H1 (cell line): Measurements from ENCODE around the gene GRIPAP1. TPM values are rescaled to one million over a fixed set of nuclear protein-coding genes. Genes with fewer than 3 reads are reported as not detected.

Experiments
- CTCF ChIA-PET: fragments of 300-600 bp; sonication (Branson Sonifier 250); formaldehyde crosslinking; loops from one replicate; lab custom pipeline; 2021; ENCODE audit not compliant: partially characterized antibody; lab: Charles Lee
- POLR2A ChIA-PET: fragments of 300-600 bp; sonication (Branson Sonifier 250); formaldehyde crosslinking; loops from one replicate; lab custom pipeline; 2021; ENCODE audit warnings: inconsistent platforms; ENCODE audit not compliant: partially characterized antibody; lab: Charles Lee
- DNase-seq, 2 experiments: peaks; one replicate each; pipeline versions ENCODE4 v3.0.0 to v3.0.0-alpha.2; 2010 to 2022; ENCODE audit warnings: low spot score in 2 of 2, low read depth in 1 of 2, mixed read lengths in 1 of 2
- FAIRE-seq: peaks from 2 replicates; lab custom pipeline; 2011; peaks lifted over from hg19 to GRCh38; lab: Jason Lieb, UNC
- H2AFZ ChIP-seq: 2 replicates; pipeline ENCODE4 v1.8.1; 2012; ENCODE audit warnings: low read length, inconsistent platforms
- H2AK5ac ChIP-seq: 2 replicates; pipeline ENCODE4 v1.6.1; 2013; ENCODE audit warnings: low read depth, low read length
- H2BK120ac ChIP-seq: replicated peaks from 2 replicates; pipeline ENCODE3; 2013; ENCODE audit warnings: low read depth, low read length, inconsistent platforms
- H2BK12ac ChIP-seq: 2 replicates; pipeline ENCODE4 v1.6.1; 2013; ENCODE audit warnings: low read depth, low read length
- H2BK15ac ChIP-seq: 2 replicates; pipeline ENCODE4 v1.6.1; 2013; ENCODE audit warnings: low read length
- H2BK20ac ChIP-seq: 2 replicates; pipeline ENCODE4 v1.6.1; 2013; ENCODE audit warnings: low read length
- H2BK5ac ChIP-seq: 2 replicates; pipeline ENCODE4 v1.6.1; 2013; ENCODE audit warnings: low read depth, low read length
- H3K14ac ChIP-seq: 2 replicates; pipeline ENCODE4 v1.6.1; 2013; ENCODE audit warnings: inconsistent platforms; ENCODE audit not compliant: insufficient read length
- H3K18ac ChIP-seq: 2 replicates; pipeline ENCODE4 v1.6.1; 2013; ENCODE audit warnings: low read length; ENCODE audit errors: extremely low read depth
- H3K23ac ChIP-seq: 2 replicates; pipeline ENCODE4 v1.6.1; 2013; ENCODE audit warnings: inconsistent platforms; ENCODE audit not compliant: insufficient read length
- H3K23me2 ChIP-seq: 2 replicates; pipeline ENCODE4 v1.6.1; 2013; ENCODE audit warnings: low read depth, low read length
- H3K27ac ChIP-seq: 2 replicates; pipeline ENCODE4 v1.6.1; 2011; ENCODE audit warnings: low read depth, low read length, inconsistent platforms
- H3K27me3 ChIP-seq, 4 experiments: replicated peaks in 1 of 4; 1 replicate in 1 of 4; 2 replicates in 3 of 4; pipeline versions ENCODE4 v1.6.1 to v1.8.1; 2011 to 2013; ENCODE audit warnings: low read length in 3 of 4, mild to moderate bottlenecking in 3 of 4, inconsistent platforms in 2 of 4, mixed read lengths in 2 of 4, moderate library complexity in 1 of 4; ENCODE audit not compliant: control insufficient read depth in 3 of 4, insufficient read depth in 3 of 4; ENCODE audit errors: extremely low read depth in 1 of 4
- H3K36me3 ChIP-seq, 4 experiments: 2 replicates each; pipeline versions ENCODE4 v1.6.1 to v1.8.1; 2011 to 2013; ENCODE audit warnings: mild to moderate bottlenecking in 4 of 4, low read length in 3 of 4, moderate library complexity in 2 of 4, control low read depth in 1 of 4, inconsistent platforms in 1 of 4; ENCODE audit not compliant: insufficient read depth in 4 of 4, control insufficient read depth in 2 of 4
- H3K4ac ChIP-seq: replicated peaks from 2 replicates; pipeline ENCODE3; 2013; ENCODE audit warnings: low read length, low read depth, mixed read lengths, inconsistent platforms; ENCODE audit not compliant: insufficient read length
- H3K4me1 ChIP-seq, 4 experiments: replicated peaks in 1 of 4; 1 replicate in 1 of 4; 2 replicates in 3 of 4; pipeline versions ENCODE4 v1.6.1 to v1.8.1; 2011 to 2013; ENCODE audit warnings: low read length in 3 of 4, inconsistent platforms in 2 of 4, mixed read lengths in 1 of 4; ENCODE audit not compliant: insufficient read depth in 4 of 4, control insufficient read depth in 3 of 4
- H3K4me2 ChIP-seq, 2 experiments: 2 replicates each; pipeline versions ENCODE4 v1.6.1 to v1.8.1; 2011 to 2013; ENCODE audit warnings: low read depth in 2 of 2, low read length in 2 of 2, control low read depth in 1 of 2, inconsistent platforms in 1 of 2, mild to moderate bottlenecking in 1 of 2; ENCODE audit not compliant: insufficient read depth in 1 of 2
- H3K4me3 ChIP-seq, 4 experiments: fragments of 200-600, 300-600 bp in 1 of 4; sonication (generic), shearing (Covaris generic), sonication (Bioruptor Twin) in 1 of 4; 2 replicates each; pipeline versions ENCODE4 v1.5.1 to v1.8.1; 2011 to 2016; ENCODE audit warnings: low read length in 4 of 4, low read depth in 3 of 4, control low read depth in 2 of 4, inconsistent platforms in 2 of 4, mild to moderate bottlenecking in 2 of 4, mixed read lengths in 1 of 4, moderate library complexity in 1 of 4; ENCODE audit not compliant: insufficient read depth in 2 of 4; ENCODE audit errors: extremely low read depth in 1 of 4
- H3K56ac ChIP-seq: replicated peaks from 2 replicates; pipeline ENCODE3; 2013; ENCODE audit warnings: low read depth, mild to moderate bottlenecking, mixed read lengths, low read length, inconsistent platforms; ENCODE audit not compliant: insufficient read length
- H3K79me1 ChIP-seq: 2 replicates; pipeline ENCODE4 v1.6.1; 2013; ENCODE audit warnings: low read depth, low read length, control low read depth
- H3K79me2 ChIP-seq, 2 experiments: 2 replicates each; pipeline versions ENCODE4 v1.6.1 to v1.8.1; 2012 to 2013; ENCODE audit warnings: low read length in 2 of 2, mild to moderate bottlenecking in 2 of 2, inconsistent platforms in 1 of 2; ENCODE audit not compliant: insufficient read depth in 2 of 2, control insufficient read depth in 1 of 2
- H3K9ac ChIP-seq, 4 experiments: replicated peaks in 1 of 4; 1 replicate in 1 of 4; 2 replicates in 3 of 4; pipeline versions ENCODE4 v1.6.1 to v1.8.1; 2011 to 2013; ENCODE audit warnings: low read depth in 3 of 4, low read length in 3 of 4, control low read depth in 2 of 4, mild to moderate bottlenecking in 2 of 4, moderate library complexity in 2 of 4, inconsistent platforms in 1 of 4; ENCODE audit errors: extremely low read depth in 1 of 4
- H3K9me3 ChIP-seq, 2 experiments: 2 replicates each; pipeline versions ENCODE4 v1.6.1 to v1.8.1; 2012 to 2013; ENCODE audit warnings: mild to moderate bottlenecking in 2 of 2, moderate library complexity in 2 of 2, control low read depth in 1 of 2, inconsistent platforms in 1 of 2, low read depth in 1 of 2, low read length in 1 of 2, mixed read lengths in 1 of 2; ENCODE audit not compliant: insufficient read depth in 2 of 2
- H4K20me1 ChIP-seq, 2 experiments: replicated peaks in 1 of 2; 2 replicates each; pipeline versions ENCODE3 to v1.8.1; 2011 to 2013; ENCODE audit warnings: inconsistent platforms in 2 of 2, low read length in 2 of 2, mild to moderate bottlenecking in 1 of 2; ENCODE audit not compliant: insufficient read depth in 2 of 2, control insufficient read depth in 1 of 2
- H4K5ac ChIP-seq: 2 replicates; pipeline ENCODE4 v1.6.1; 2013; ENCODE audit warnings: low read length, low read depth, mixed read lengths, inconsistent platforms; ENCODE audit not compliant: insufficient read length
- H4K8ac ChIP-seq: 2 replicates; pipeline ENCODE4 v1.8.0; 2013; ENCODE audit warnings: mild to moderate bottlenecking, moderate library complexity, low read length, inconsistent platforms; ENCODE audit not compliant: insufficient read depth; ENCODE audit errors: extremely low read depth
- H4K91ac ChIP-seq: replicated peaks from 2 replicates; pipeline ENCODE3; 2013; ENCODE audit warnings: low read length, mixed read lengths, inconsistent platforms; ENCODE audit not compliant: insufficient read length
- EZH2 ChIP-seq: fragments of 200-600 bp; sonication (generic); IDR thresholded peaks from 2 replicates; pipeline ENCODE4 v1.7.1; 2012; ENCODE audit warnings: low read depth, mild to moderate bottlenecking, moderate library complexity, low read length, inconsistent platforms; ENCODE audit not compliant: severe bottlenecking
- WGBS, 2 experiments: shearing (Covaris generic) in 1 of 2; methylation state at CpG; one replicate each; pipeline versions ENCODE4 v1.1.6 to v1.1.7; 2013 to 2015; ENCODE audit warnings: low lambda C conversion rate in 2 of 2, mixed read lengths in 2 of 2, inconsistent platforms in 1 of 2, low coverage in 1 of 2, missing lambda C conversion rate in 1 of 2; ENCODE audit not compliant: insufficient replicate concordance in 2 of 2, insufficient coverage in 1 of 2, insufficient read length in 1 of 2; ENCODE audit errors: extremely low coverage in 1 of 2, missing lambda C conversion rate in 1 of 2; 5-methylcytosine and 5-hydroxymethylcytosine counted together
- polyA plus RNA-seq, 7 experiments: library from polyadenylated mRNA; depleted of rRNA in 3 of 7; stranded (reverse) in 5 of 7; unstranded in 2 of 7; fragments of >200 nt in 5 of 7; fragments of 200-250 nt in 2 of 7; gene quantifications; 1 replicate in 5 of 7; 2 replicates in 1 of 7; 4 replicates in 1 of 7; pipeline versions ENCODE4 v1.2.1 to v1.2.3, GENCODE V29; 2011 to 2013; ENCODE audit warnings: missing spikeins in 2 of 7, mixed read lengths in 2 of 7
- total RNA-seq: library from RNA; stranded (reverse); fragmentation: NEBNext Ultra II Directional; extraction: Animal tissue kit (Norgen Biotek cat#: 25700); gene quantifications from 2 replicates; pipeline ENCODE4 v1.2.1, GENCODE V29; 2021
- TF ChIP-seq, protein P1 (sequence below): IDR thresholded peaks from 2 replicates; pipeline ENCODE4 v1.6.1; 2011; ENCODE audit warnings: low read length, improper control_type of control experiment

The GRIPAP1 gene
- total and polyA plus RNA-seq, 2 of the 8 experiments (the other 6 are each of a cell fraction or from before 2014, with no cell fraction given), result 21.6 to 55.9 TPM

DNA sequence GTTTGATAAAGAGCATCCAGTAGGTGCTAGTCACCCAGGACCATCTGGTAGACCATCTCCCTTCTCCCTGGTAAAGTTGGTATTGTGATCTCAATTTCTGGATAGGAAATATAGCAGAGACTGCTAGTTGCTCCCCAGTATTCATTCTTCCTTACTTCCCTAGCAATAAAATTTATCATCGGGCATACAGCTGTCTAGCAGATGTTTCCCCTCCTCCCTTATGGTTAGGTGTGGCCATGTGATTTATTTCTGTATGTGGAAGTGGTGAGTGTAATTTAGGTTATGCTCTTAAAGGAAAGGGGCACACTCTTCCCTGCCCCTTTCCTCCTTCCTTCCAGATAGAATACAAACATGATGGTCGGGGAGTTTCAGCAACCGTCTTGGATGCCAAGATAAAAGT, 18.2 kb downstream of the GRIPAP1 start:
- H2AK5ac ChIP-seq, result no peak overlapping the region
- no peaks in the 10 kb centered on the region for H3K9me3 ChIP-seq
- DNase-seq, result no peak
- H2AFZ ChIP-seq, result no peak overlapping the region
- H3K18ac ChIP-seq, result no peak overlapping the region
- no peak overlapping the region for H3K4ac ChIP-seq
- WGBS, 2 experiments, result 86% methylated on average over 3 of the region's 3 CpGs; no CpG with 5 or more reads in 1 of the 2 experiments
- H3K23ac ChIP-seq, result no peak overlapping the region
- no peak overlapping the region for H2BK15ac ChIP-seq
- no peaks in the 10 kb centered on the region for H3K79me1 ChIP-seq
- no peak overlapping the region for H4K91ac ChIP-seq
- no peak overlapping the region for H4K8ac ChIP-seq
- H3K23me2 ChIP-seq, result no peaks in the 10 kb centered on the region
- ChIA-PET POLR2A (interaction anchor here (3.7 kb wide), 1 partner anchor 11 kb away, joined by 11 read pairs; no protein-coding TSS in a partner anchor), CTCF (interaction anchor here (2.0 kb wide), 1 partner anchor 11 kb away, joined by 7 read pairs; the partner anchor contains the start of gene KCND1)
- H4K5ac ChIP-seq, result no peak overlapping the region
- no peak overlapping the region for H3K9ac ChIP-seq
- no peak overlapping the region for H3K14ac ChIP-seq
- H2BK120ac ChIP-seq, result no peak overlapping the region
- H2BK12ac ChIP-seq, result no peak overlapping the region
- no peak overlapping the region for H2BK5ac ChIP-seq
- no peak overlapping the region for H3K27ac ChIP-seq
- peaks cover 0 to 2% of the 10 kb centered on the region in 2 experiments for H4K20me1 ChIP-seq
- peaks cover 4 to 55% (median 33%) of the 10 kb centered on the region in 4 experiments; a peak in 6 of 8 replicates for H3K36me3 ChIP-seq
- H3K4me2 ChIP-seq, result no peak overlapping the region
- FAIRE-seq, result no peak
- no peaks in the 10 kb centered on the region for H3K79me2 ChIP-seq
- no peak overlapping the region for H3K4me3 ChIP-seq
- H3K4me1 ChIP-seq, result no peaks in the 10 kb centered on the region
- no peak overlapping the region for H3K56ac ChIP-seq
- no peak overlapping the region for H2BK20ac ChIP-seq
- no peaks in the 10 kb centered on the region for H3K27me3 ChIP-seq
- TF ChIP-seq, protein P1, sequence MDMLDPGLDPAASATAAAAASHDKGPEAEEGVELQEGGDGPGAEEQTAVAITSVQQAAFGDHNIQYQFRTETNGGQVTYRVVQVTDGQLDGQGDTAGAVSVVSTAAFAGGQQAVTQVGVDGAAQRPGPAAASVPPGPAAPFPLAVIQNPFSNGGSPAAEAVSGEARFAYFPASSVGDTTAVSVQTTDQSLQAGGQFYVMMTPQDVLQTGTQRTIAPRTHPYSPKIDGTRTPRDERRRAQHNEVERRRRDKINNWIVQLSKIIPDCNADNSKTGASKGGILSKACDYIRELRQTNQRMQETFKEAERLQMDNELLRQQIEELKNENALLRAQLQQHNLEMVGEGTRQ, result no peak
- TF ChIP-seq EZH2, result no peak
